GM20000 (cell line): ENCODE results near the gene ELOB.

ENCODE experiments used
- DNase-seq: peaks from one replicate; pipeline ENCODE4 v3.0.0; 2012; ENCODE audit warnings: low spot score
- TF ChIP-seq, protein P1 (sequence below): IDR thresholded peaks from 2 replicates; pipeline ENCODE4 v1.5.1; 2012; ENCODE audit warnings: mild to moderate bottlenecking, control low read depth; ENCODE audit errors: extremely low read depth, missing control alignments

Gene ELOB

DNA sequence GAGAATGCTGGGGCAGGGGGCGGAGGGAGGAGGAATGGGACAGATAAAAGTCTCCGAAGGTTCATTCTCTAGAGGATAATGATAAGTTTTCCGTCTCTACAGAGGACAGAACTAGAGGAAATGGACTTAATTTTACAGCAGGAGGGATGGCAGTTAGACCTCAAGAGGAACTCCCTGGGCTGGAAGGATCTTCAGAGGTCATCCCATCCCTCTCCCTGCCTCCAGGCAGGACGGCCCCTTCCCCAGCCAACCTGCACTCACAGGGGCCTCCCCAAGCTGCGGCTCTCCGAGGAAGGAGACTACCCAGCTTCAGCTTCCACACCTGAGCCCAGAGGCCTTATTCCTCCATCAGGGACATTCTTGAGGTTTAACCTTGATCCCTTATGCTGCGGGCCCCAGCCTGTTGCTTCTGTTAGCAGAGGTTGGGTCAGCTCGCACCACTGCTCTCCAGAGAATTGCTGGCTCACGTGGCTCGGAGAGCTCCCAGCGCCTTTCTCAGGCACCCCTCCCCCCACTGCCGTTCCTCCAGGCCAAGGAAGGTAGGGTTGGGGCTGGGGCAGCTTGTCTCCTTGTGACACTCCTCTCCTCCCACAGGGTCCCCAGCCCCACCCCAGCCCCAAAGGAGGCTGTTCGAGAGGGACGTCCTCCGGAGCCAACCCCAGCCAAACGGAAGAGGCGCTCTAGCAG lies 8.5 kb downstream of the ELOB start:
- TF ChIP-seq, protein P1, sequence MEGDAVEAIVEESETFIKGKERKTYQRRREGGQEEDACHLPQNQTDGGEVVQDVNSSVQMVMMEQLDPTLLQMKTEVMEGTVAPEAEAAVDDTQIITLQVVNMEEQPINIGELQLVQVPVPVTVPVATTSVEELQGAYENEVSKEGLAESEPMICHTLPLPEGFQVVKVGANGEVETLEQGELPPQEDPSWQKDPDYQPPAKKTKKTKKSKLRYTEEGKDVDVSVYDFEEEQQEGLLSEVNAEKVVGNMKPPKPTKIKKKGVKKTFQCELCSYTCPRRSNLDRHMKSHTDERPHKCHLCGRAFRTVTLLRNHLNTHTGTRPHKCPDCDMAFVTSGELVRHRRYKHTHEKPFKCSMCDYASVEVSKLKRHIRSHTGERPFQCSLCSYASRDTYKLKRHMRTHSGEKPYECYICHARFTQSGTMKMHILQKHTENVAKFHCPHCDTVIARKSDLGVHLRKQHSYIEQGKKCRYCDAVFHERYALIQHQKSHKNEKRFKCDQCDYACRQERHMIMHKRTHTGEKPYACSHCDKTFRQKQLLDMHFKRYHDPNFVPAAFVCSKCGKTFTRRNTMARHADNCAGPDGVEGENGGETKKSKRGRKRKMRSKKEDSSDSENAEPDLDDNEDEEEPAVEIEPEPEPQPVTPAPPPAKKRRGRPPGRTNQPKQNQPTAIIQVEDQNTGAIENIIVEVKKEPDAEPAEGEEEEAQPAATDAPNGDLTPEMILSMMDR = no peak
- no peak for DNase-seq

DNA sequence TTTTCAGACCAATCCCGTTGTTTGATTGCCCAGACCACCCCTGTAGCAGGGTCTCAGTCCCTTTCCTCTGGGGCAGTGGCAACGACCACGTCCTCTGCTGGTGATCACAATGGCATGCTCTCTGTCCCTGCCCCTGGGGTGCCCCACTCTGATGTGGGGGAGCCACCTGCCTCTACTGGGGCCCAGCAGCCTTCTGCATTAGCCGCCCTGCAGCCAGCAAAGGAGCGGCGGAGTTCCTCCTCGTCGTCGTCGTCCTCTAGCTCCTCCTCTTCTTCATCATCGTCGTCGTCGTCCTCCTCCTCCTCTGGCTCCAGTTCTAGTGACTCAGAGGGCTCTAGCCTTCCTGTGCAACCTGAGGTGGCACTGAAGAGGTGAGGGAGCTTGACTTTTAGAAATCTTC lies 9.2 kb downstream of the ELOB start:
- DNase-seq = no peak
- TF ChIP-seq, protein P1 = no peak

DNA sequence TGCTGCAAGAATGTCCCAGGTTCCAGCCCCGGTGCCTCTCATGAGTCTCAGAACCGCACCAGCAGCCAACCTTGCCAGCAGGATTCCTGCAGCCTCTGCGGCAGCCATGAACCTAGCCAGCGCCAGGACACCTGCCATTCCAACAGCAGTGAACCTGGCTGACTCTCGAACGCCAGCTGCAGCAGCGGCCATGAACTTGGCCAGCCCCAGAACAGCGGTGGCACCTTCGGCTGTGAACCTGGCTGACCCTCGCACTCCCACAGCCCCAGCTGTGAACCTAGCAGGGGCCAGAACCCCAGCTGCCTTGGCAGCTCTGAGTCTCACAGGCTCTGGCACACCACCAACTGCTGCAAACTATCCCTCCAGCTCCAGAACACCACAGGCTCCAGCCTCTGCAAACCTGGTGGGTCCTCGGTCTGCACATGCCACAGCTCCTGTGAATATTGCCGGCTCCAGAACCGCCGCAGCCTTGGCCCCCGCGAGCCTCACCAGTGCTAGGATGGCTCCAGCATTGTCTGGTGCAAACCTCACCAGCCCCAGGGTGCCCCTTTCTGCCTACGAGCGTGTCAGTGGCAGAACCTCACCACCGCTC lies 9.8 kb downstream of the ELOB start:
- TF ChIP-seq, protein P1 = no peak

GRCh38 chr16:2766430-2767139 lies 10.5 kb downstream of the ELOB start:
- TF ChIP-seq, protein P1 = no peak
- no peak for DNase-seq

More for the DNA sequence above, 9.8 kb downstream of the ELOB start:
- DNase-seq = no peak

DNA sequence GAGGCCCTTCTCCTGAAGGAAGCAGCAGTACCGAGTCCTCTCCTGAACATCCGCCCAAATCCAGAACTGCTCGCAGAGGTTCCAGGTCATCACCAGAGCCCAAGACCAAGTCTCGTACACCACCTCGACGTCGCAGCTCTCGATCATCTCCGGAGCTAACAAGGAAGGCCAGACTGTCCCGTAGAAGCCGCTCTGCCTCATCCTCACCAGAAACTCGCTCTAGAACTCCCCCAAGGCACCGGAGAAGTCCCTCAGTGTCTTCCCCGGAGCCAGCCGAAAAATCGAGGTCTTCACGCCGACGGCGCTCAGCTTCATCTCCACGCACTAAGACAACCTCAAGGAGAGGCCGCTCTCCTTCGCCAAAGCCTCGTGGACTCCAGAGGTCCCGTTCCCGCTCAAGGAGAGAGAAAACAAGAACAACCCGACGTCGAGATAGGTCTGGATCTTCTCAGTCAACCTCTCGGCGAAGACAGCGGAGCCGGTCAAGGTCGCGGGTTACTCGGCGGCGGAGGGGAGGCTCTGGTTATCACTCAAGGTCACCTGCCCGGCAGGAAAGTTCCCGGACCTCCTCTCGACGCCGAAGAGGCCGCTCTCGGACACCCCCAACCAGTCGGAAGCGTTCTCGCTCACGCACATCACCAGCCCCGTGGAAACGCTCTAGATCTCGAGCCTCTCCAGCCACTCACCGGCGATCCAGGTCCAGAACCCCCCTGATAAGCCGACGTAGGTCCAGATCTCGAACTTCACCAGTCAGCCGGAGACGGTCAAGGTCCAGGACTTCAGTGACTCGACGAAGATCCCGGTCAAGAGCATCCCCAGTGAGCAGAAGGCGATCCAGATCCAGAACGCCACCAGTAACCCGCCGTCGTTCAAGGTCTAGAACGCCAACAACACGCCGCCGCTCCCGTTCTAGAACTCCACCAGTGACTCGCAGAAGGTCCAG lies 11.3 kb downstream of the ELOB start:
- TF ChIP-seq, protein P1 = no peak
- DNase-seq = no peak

- TF ChIP-seq, protein P1 = no peak
- DNase-seq = no peak
Measured at GRCh38 chr16:2764718-2765117, 12.4 kb downstream of the ELOB start.
